Smooth muscle cell (in vitro differentiated cells): Measurements from ENCODE around the gene TLE3. TPM values are rescaled to one million over a fixed set of nuclear protein-coding genes. Genes with fewer than 3 reads are reported as not detected.

ENCODE experiments used
- DNase-seq: peaks from one replicate; lab custom pipeline; 2025; ENCODE audit not compliant: unreplicated experiment; lab: John Stamatoyannopoulos, UW
- H2AFZ ChIP-seq: fragments of 200-600 bp; sonication (generic); 2 replicates; pipeline ENCODE4 v1.6.0; 2016; ENCODE audit warnings: antibody characterized with exemption, low read depth, mild to moderate bottlenecking
- H3F3A ChIP-seq: fragments of 200-600 bp; sonication (generic); 2 replicates; pipeline ENCODE4 v1.6.0; 2017; ENCODE audit warnings: antibody characterized with exemption, low read depth
- H3K27ac ChIP-seq: fragments of 200-600 bp; sonication (generic); 2 replicates; pipeline ENCODE4 v1.5.1; 2016; ENCODE audit warnings: low read depth, mild to moderate bottlenecking
- H3K27me3 ChIP-seq: fragments of 200-600 bp; sonication (generic); 2 replicates; pipeline ENCODE4 v1.6.1; 2016; ENCODE audit warnings: low read depth, mild to moderate bottlenecking
- H3K36me3 ChIP-seq: fragments of 200-600 bp; sonication (generic); 2 replicates; pipeline ENCODE4 v1.5.1; 2016; ENCODE audit warnings: low read depth
- H3K4me1 ChIP-seq: fragments of 200-600 bp; sonication (generic); 2 replicates; pipeline ENCODE4 v1.5.1; 2016; ENCODE audit warnings: low read depth
- H3K4me2 ChIP-seq: fragments of 200-600 bp; sonication (generic); 2 replicates; pipeline ENCODE4 v1.6.0; 2016; ENCODE audit warnings: mild to moderate bottlenecking
- H3K4me3 ChIP-seq: fragments of 200-600 bp; sonication (generic); 2 replicates; pipeline ENCODE4 v1.5.1; 2016; ENCODE audit warnings: mild to moderate bottlenecking
- H3K79me2 ChIP-seq: fragments of 200-600 bp; sonication (generic); 2 replicates; pipeline ENCODE4 v1.6.0; 2016; ENCODE audit warnings: low read depth, mild to moderate bottlenecking
- H3K9ac ChIP-seq: fragments of 200-600 bp; sonication (generic); 2 replicates; pipeline ENCODE4 v1.6.0; 2016; ENCODE audit warnings: low read depth
- H3K9me3 ChIP-seq: fragments of 200-600 bp; sonication (generic); replicated peaks from 2 replicates; pipeline ENCODE4 v1.5.1; 2016; ENCODE audit warnings: low read depth
- H4K20me1 ChIP-seq: fragments of 200-600 bp; sonication (generic); 2 replicates; pipeline ENCODE4 v1.6.0; 2016; ENCODE audit warnings: low read depth
- CTCF ChIP-seq: fragments of 200-600 bp; sonication (generic); IDR thresholded peaks from 2 replicates; pipeline ENCODE4 v1.5.1; 2017; ENCODE audit warnings: borderline replicate concordance, mild to moderate bottlenecking, antibody characterized with exemption; ENCODE audit not compliant: insufficient read depth, poor library complexity, severe bottlenecking
- WGBS: methylation state at CpG from one replicate; pipeline ENCODE4 v1.1.7; 2016; ENCODE audit warnings: low lambda C conversion rate; 5-methylcytosine and 5-hydroxymethylcytosine counted together
- polyA plus RNA-seq: library from polyadenylated mRNA; unstranded; fragments of >200 nt; fragmentation: Nextera tagmentation; extraction: Ambion mirVana; gene quantifications from 2 replicates; pipeline ENCODE4 v1.2.1, GENCODE V29; 2016
- total RNA-seq: library from RNA; depleted of rRNA; stranded (reverse); fragments of >200 nt; gene quantifications from 2 replicates; pipeline ENCODE4 v1.2.3, GENCODE V29; 2014

The TLE3 gene
- total and polyA plus RNA-seq, 2 experiments from 2014 or later, result 50.9 to 53.2 TPM

- no peak for DNase-seq
- Histone ChIP-seq H2AFZ (no peak overlapping the region), H3F3A (peaks cover 31% of the 10 kb centered on the region), H3K4me2 (peak overlapping the region; percentile 60), H3K27ac (peak overlapping the region; percentile 90), H3K4me3 (no peak overlapping the region), H3K9ac (peak overlapping the region; percentile 78), H3K79me2 (peaks cover 30% of the 10 kb centered on the region), H3K36me3 (peaks cover 7% of the 10 kb centered on the region), H3K27me3 (no peaks in the 10 kb centered on the region), H3K4me1 (no peaks in the 10 kb centered on the region), H3K9me3 (no peaks in the 10 kb centered on the region), H4K20me1 (peaks cover 100% of the 10 kb centered on the region)
- WGBS, result 37% methylated on average over 7 of the region's 7 CpGs
- no peak for TF ChIP-seq CTCF
These were observed 33.7 kb downstream of the TLE3 start for GRCh38 chr15:70063980-70064379.

- 23% methylated on average over 17 of the region's 17 CpGs for WGBS
- Histone ChIP-seq H3F3A (peaks cover 26% of the 10 kb centered on the region), H3K27me3 (no peaks in the 10 kb centered on the region), H2AFZ (no peak overlapping the region), H3K4me2 (peak overlapping the region; percentile 60), H3K9me3 (no peaks in the 10 kb centered on the region), H3K9ac (peak overlapping the region; percentile 78), H3K36me3 (peaks cover 1% of the 10 kb centered on the region), H4K20me1 (peaks cover 100% of the 10 kb centered on the region), H3K27ac (peak overlapping the region; percentile 90), H3K4me3 (no peak overlapping the region), H3K4me1 (no peaks in the 10 kb centered on the region), H3K79me2 (peaks cover 24% of the 10 kb centered on the region)
- no peak for TF ChIP-seq CTCF
- no peak for DNase-seq
These were observed 34.3 kb downstream of the TLE3 start for GRCh38 chr15:70063261-70063925.

- Histone ChIP-seq H3K4me2 (peak overlapping the region; percentile 60), H2AFZ (no peak overlapping the region), H3K27ac (peak overlapping the region; percentile 90), H3K27me3 (no peaks in the 10 kb centered on the region), H3K4me3 (no peak overlapping the region), H3K79me2 (peaks cover 15% of the 10 kb centered on the region), H3K36me3 (no peaks in the 10 kb centered on the region), H3K4me1 (no peaks in the 10 kb centered on the region), H3K9ac (peak overlapping the region; percentile 78), H4K20me1 (peaks cover 100% of the 10 kb centered on the region), H3F3A (peaks cover 24% of the 10 kb centered on the region), H3K9me3 (no peaks in the 10 kb centered on the region)
- no peak for TF ChIP-seq CTCF
- 48% methylated on average over 29 of the region's 29 CpGs for WGBS
- DNase-seq, result peak; percentile 67
These were observed 35.3 kb downstream of the TLE3 start for GRCh38 chr15:70062321-70062956.
